AG04450 (cell line): Measurements from ENCODE around the gene KRT34. TPM values are rescaled to one million over a fixed set of nuclear protein-coding genes. Genes with fewer than 3 reads are reported as not detected.
"Not testable (repeated sequence)": the region's sequence is repeated elsewhere in the genome, so short reads cannot be mapped to it uniquely, and the experiment has no call there.

Experiments
- CTCF ChIA-PET: fragments of 300-600, 350-600 bp; formaldehyde crosslinking; extraction: SDS; loops from one replicate; lab custom pipeline; 2022; ENCODE audit warnings: antibody characterized with exemption, inconsistent platforms; lab: Charles Lee
- POLR2A ChIA-PET: fragments of 350-600 bp; formaldehyde crosslinking; extraction: SDS; loops from one replicate; lab custom pipeline; 2021; ENCODE audit warnings: antibody characterized with exemption, inconsistent platforms; lab: Yijun Ruan, JAX
- DNase-seq: peaks from one replicate; pipeline ENCODE4 v3.0.0-alpha.2; 2011; ENCODE audit warnings: low read depth, low spot score
- H3K27ac ChIP-seq: one replicate; pipeline ENCODE4 v1.5.1; 2012; ENCODE audit warnings: low read depth, low read length, control low read depth
- H3K27me3 ChIP-seq: one replicate; pipeline ENCODE4 v1.6.0; 2012; ENCODE audit warnings: low read length; ENCODE audit not compliant: control insufficient read depth, insufficient read depth
- H3K4me3 ChIP-seq: 2 replicates; pipeline ENCODE4 v1.5.1; 2011; ENCODE audit warnings: mild to moderate bottlenecking, low read depth, low read length, control low read depth
- H3K9me3 ChIP-seq: 2 replicates; pipeline ENCODE4 v1.5.1; 2012; ENCODE audit warnings: low read length; ENCODE audit not compliant: control insufficient read depth, insufficient read depth
- polyA minus RNA-seq: library from RNA; depleted of rRNA, polyadenylated mRNA; stranded (reverse); fragments of >200 nt; gene quantifications from 2 replicates; pipeline ENCODE4 v1.2.3, GENCODE V29; 2011; rRNA and poly(A)+ RNA removed
- polyA plus RNA-seq: library from polyadenylated mRNA; depleted of rRNA; stranded (reverse); fragments of >200 nt; gene quantifications from 2 replicates; pipeline ENCODE4 v1.2.3, GENCODE V29; 2011; rRNA removed
- TF ChIP-seq, protein P1 (sequence below): IDR thresholded peaks from 2 replicates; pipeline ENCODE4 v1.5.1; 2011; ENCODE audit warnings: low read depth, low read length, control low read depth, inconsistent platforms

KRT34 gene
- polyA plus RNA-seq (0.27 and 0.29 TPM in 2 replicates), polyA minus RNA-seq (not detected in 2 replicates)

DNA sequence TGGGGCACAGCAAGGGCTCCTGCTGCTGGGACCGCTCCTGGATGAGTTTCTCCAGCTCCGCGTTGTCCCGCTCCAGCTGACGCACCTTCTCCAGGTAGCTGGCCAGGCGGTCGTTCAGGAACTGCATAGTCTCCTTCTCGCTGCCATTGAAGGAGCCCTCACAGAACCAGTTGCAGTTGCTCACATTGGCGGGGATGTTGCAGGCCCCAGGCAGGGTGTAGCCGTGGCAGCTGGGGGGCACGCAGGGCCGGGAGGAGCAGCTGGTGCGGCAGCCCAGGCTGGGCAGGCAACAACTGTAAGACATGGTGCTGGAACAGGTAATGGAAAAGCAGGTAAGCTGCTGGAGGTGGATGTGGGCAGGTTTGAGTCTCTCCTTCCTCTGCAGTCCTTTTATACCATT, at the start of gene KRT34:
TSS of gene KRT34 (minus strand) at position 364 of the 400 bp plus-strand sequence. CDS start at position 304, 60 bp downstream.
- POLR2A ChIA-PET = interaction anchor here (0.6 kb wide), 1 partner anchor 29 kb away, joined by 3 read pairs; no protein-coding TSS in a partner anchor
- DNase-seq, H3K9me3 ChIP-seq, H3K27me3 ChIP-seq, H3K4me3 ChIP-seq, H3K27ac ChIP-seq: not testable (repeated sequence)
- CTCF ChIA-PET = interaction anchor here (1.0 kb wide), 1 partner anchor 60 kb away, joined by 3 read pairs; no protein-coding TSS in a partner anchor

DNA sequence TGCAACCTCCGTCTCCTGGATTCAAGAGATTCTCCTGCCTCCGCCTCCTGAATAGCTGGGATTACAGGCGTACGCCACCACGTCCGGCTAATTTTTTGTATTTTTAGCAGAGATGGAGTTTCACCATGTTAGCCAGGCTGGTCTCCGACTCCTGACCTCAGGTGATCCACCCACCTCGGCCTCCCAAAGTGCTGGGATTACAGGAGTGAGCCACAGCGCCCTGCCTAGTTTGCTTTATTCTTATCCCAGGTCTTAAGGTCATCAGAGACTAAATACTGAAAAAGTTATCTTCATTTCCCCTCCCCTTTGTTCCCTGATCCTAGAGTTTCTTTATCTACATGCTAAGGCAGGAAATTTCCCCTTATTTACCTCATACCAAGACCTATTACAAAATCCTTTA, 48.3 kb upstream of the KRT34 start:
- H3K27ac ChIP-seq, DNase-seq, H3K4me3 ChIP-seq, POLR2A ChIA-PET, H3K27me3 ChIP-seq, H3K9me3 ChIP-seq, CTCF ChIA-PET: not testable (repeated sequence)

DNA sequence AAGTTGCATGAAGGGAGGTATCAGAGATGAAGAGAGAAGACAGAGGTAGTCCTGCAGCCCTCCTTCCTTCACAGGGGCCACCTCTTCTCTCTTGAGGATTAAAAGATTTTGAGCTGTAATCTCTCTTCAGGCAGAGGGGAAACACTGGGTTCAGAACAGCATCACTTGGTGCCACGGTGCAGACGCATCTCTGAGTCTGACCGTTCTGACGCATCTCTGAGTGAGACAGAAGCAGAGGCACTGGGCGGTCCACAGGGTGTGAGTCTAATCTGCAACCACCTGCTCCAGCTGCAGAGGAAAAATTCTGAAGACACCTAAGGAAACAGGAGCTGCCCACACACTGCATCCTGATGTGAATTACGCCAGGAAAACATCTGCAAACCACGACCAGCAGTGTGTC, 47.6 kb upstream of the KRT34 start:
- CTCF ChIA-PET = no interaction called here
- peaks cover 2% of the 10 kb centered on the region for H3K27me3 ChIP-seq
- no peaks in the 10 kb centered on the region for H3K9me3 ChIP-seq
- no peak overlapping the region for H3K4me3 ChIP-seq
- POLR2A ChIA-PET = no interaction called here
- TF ChIP-seq, protein P1, sequence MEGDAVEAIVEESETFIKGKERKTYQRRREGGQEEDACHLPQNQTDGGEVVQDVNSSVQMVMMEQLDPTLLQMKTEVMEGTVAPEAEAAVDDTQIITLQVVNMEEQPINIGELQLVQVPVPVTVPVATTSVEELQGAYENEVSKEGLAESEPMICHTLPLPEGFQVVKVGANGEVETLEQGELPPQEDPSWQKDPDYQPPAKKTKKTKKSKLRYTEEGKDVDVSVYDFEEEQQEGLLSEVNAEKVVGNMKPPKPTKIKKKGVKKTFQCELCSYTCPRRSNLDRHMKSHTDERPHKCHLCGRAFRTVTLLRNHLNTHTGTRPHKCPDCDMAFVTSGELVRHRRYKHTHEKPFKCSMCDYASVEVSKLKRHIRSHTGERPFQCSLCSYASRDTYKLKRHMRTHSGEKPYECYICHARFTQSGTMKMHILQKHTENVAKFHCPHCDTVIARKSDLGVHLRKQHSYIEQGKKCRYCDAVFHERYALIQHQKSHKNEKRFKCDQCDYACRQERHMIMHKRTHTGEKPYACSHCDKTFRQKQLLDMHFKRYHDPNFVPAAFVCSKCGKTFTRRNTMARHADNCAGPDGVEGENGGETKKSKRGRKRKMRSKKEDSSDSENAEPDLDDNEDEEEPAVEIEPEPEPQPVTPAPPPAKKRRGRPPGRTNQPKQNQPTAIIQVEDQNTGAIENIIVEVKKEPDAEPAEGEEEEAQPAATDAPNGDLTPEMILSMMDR = no peak
- no peak overlapping the region for H3K27ac ChIP-seq
- DNase-seq = no peak

DNA sequence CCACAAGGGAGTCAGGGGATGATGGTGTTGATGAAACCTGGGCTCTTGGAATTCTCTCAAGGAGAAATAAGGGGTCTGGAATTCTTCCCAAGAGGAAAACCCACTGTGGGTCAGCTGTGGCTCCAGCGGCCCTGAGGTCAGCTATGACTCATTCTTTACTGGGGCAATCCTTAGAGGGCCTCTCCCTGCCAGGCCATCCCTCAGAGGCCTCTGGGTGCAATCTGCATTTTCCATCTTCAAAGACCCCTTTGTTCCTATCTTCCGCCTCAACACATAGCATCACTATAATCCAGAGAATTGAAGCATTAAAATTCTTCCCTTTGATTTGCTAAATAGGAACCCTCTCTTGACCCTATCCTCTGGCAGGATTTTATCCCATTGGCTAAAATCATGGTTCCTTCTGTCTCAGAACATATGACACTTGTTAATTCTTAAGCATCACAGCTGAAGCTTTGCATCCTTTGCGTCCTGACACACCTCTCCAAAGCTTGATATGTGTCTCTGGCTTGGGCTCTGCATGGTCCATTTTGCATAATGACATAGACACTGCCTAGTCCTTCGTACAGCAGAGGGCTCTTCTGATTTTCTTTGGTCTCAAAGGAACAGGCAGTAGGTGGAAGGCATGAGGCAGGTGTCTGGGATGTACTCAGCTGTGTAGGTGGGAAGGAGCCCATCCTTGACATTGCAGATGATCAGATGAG, 46.6 kb upstream of the KRT34 start:
- H3K27me3 ChIP-seq = peaks cover 4% of the 10 kb centered on the region

DNA sequence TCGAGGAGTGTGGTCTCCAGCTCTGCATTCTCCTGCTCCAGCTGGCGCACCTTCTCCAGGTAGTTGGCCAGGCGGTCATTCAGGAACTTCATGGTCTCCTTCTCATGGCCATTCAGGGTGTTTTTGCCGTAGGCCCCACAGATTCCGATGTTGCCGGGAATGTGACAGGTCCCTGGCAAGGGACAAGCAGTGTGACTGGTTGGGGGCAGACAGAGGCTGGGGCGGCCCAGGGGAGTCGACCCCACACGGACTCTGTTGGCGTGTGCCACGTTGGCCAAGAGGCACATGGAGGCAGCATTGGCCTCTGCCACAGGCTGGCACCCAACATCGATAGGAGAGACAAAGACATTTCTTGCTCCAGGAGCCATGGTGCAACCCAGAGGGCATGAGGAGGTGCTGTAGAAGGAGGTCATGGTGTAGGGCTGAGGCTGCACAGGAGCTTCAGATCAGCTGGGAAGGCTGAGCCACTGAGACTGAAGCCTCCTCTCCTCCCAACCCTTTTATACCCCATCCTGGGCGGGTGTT, 42.1 kb upstream of the KRT34 start, which contains the start of gene KRT37:
TSS of gene KRT37 (minus strand) at position 475 of the 525 bp plus-strand sequence. CDS start at position 413, 62 bp downstream.
- Histone ChIP-seq H3K27me3 (peaks cover 5% of the 10 kb centered on the region), H3K9me3 (peaks cover 6% of the 10 kb centered on the region; the same call in 1 of the 2 replicates), H3K27ac (no peak within 1 kb of the TSS), H3K4me3 (no peak within 1 kb of the TSS)
- ChIA-PET POLR2A (no interaction called here), CTCF (no interaction called here)
- no peak for DNase-seq
- TF ChIP-seq, protein P1 = no peak

More for the DNA sequence above, 46.6 kb upstream of the KRT34 start:
- H3K4me3 ChIP-seq = no peak overlapping the region
- H3K27ac ChIP-seq = no peak overlapping the region
- no peak for DNase-seq
- CTCF ChIA-PET = no interaction called here
- POLR2A ChIA-PET = no interaction called here
- TF ChIP-seq, protein P1 = no peak
- peaks cover 5% of the 10 kb centered on the region; the same call in 1 of the 2 replicates for H3K9me3 ChIP-seq

DNA sequence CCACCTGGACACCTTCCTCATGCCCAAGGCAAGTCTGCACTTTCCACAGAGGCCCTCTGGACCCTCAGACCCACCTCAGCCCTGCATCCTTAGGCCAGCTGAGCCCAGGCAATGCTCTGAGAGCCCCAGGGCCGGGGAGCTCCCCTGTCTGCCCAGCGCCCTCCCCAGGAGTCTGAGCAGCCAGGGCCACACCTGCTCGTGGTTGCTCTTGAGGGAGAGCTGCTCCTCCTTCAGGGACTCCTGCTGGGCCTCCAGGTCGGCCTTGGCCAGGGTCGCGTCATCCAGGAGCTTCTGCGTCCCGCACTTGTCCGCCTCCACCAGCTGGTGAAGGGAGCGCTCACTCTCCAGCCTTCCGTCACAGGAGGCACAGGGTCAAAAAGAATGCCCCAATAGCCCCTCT, 40.5 kb upstream of the KRT34 start:
- H3K4me3 ChIP-seq, DNase-seq, H3K27ac ChIP-seq, CTCF ChIA-PET, H3K27me3 ChIP-seq, H3K9me3 ChIP-seq, POLR2A ChIA-PET: not testable (repeated sequence)
